Body of pancreas (tissue), 4 donors: ENCODE measurements around the gene PDGFD. TPM values are rescaled to one million over a fixed set of nuclear protein-coding genes. Genes with fewer than 3 reads are reported as not detected.

Source experiments
- ATAC-seq: fragments of 150-250 bp; one replicate; pipeline ENCODE4 v1.9.1; 2016
- DNase-seq, 4 donors: peaks; one replicate each; pipeline ENCODE4 v3.0.0-alpha.2; 2019
- H3K27ac ChIP-seq, 4 donors: fragments of 200-600 bp; sonication (generic); 1 replicate in 3 of 4; 2 replicates in 1 of 4; pipeline versions ENCODE4 v1.5.1 to v1.6.1; 2016 to 2019; ENCODE audit warnings: mild to moderate bottlenecking in 1 of 4, mixed read lengths in 1 of 4, moderate library complexity in 1 of 4
- H3K27me3 ChIP-seq, 2 donors: fragments of 200-600 bp; sonication (generic); one replicate each; pipeline ENCODE4 v1.6.0; 2016; ENCODE audit warnings: mild to moderate bottlenecking in 1 of 2
- H3K36me3 ChIP-seq, 2 donors: fragments of 200-600 bp; sonication (generic); replicated peaks in 1 of 2; 2 replicates each; pipeline ENCODE4 v1.5.1; 2016; ENCODE audit warnings: low read depth in 2 of 2; ENCODE audit not compliant: insufficient read depth in 1 of 2
- H3K4me1 ChIP-seq: fragments of 200-600 bp; sonication (generic); one replicate; pipeline ENCODE4 v1.6.0; 2016
- H3K4me3 ChIP-seq, 2 donors: fragments of 200-600 bp; sonication (generic); 1 replicate in 1 of 2; 2 replicates in 1 of 2; pipeline ENCODE4 v1.5.1; 2016 to 2019
- H3K9me3 ChIP-seq, 3 donors: fragments of 200-600 bp; sonication (generic); 1 replicate in 2 of 3; 2 replicates in 1 of 3; pipeline ENCODE4 v1.5.1; 2016
- POLR2A ChIP-seq, 3 donors: fragments of 450-650 bp; IDR thresholded peaks; one replicate each; pipeline ENCODE4 v1.6.1; 2016; ENCODE audit warnings: antibody characterized with exemption in 3 of 3, mild to moderate bottlenecking in 2 of 3
- WGBS, 2 donors: methylation state at CpG; one replicate each; pipeline ENCODE4 v1.1.5; 2017; 5-methylcytosine and 5-hydroxymethylcytosine counted together
- intact Hi-C: fragments of 100-400 bp; cut with DNase I; formaldehyde crosslinking; loops from one replicate; pipeline ENCODE4 v1.15.1; 2023
- total RNA-seq, 2 donors: library from RNA; depleted of rRNA; stranded (reverse); fragments of >200 nt; gene quantifications; one replicate each; pipeline ENCODE4 v1.1.0, GENCODE V29; 2016
- TF ChIP-seq, protein P1 (sequence below), 7 experiments: fragments of 450-650 bp in 4 of 7; fragments of 200-600 bp in 3 of 7; sonication (generic) in 3 of 7; IDR thresholded peaks; one replicate each; pipeline ENCODE4 v1.5.1; 2016 to 2019; ENCODE audit warnings: antibody characterized with exemption in 7 of 7

The PDGFD gene
- total RNA-seq, 2 donors from 2014 or later = 26.7 to 43.1 TPM

DNA sequence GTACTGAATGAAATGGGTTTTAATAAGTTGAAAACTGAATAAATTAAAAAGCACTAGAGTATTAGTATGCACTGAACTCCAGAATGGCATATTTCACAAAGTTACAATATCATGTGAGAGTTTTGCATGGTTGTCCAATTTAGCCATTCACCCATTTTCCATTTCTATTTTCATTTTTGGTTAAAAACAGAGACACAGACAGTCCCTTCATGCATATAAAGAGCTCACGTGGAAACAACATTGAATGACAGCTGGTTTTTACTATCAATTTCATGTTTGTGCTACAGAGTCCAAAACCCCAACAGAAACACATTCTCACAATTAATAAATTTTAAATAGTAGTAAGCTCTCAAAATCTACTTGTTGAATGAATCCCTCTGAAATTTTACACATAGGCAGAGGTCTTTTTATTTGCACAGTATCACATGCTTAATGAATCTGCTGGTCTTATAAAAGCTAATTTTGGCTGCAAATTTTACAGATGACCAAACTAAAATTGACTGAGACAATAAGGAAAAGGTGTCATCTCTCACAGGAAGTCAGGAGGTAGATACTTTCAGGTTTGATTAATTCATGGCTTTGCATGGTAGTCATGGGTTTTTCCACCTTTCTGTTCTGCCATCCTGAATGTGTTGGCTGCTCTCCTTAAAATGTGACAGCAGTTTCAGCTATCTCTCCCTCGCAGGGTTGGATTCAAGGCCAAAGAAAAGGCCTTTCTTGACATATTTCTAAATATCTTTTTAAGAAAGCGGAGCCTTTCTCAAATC lies 148.1 kb downstream of the PDGFD start:
- Histone ChIP-seq H3K27ac (no peak overlapping the region), H3K9me3 (no peaks in the 10 kb centered on the region), H3K4me1 (no peaks in the 10 kb centered on the region), H3K36me3 (no peaks in the 10 kb centered on the region), H3K27me3 (no peaks in the 10 kb centered on the region), H3K4me3 (no peak overlapping the region)
- DNase-seq (no peak), ATAC-seq (no peak)
- WGBS, 2 donors = 66 to 70% methylated on average over 3 of the region's 3 CpGs
- intact Hi-C loops = no loop called here
- TF ChIP-seq, protein P1, sequence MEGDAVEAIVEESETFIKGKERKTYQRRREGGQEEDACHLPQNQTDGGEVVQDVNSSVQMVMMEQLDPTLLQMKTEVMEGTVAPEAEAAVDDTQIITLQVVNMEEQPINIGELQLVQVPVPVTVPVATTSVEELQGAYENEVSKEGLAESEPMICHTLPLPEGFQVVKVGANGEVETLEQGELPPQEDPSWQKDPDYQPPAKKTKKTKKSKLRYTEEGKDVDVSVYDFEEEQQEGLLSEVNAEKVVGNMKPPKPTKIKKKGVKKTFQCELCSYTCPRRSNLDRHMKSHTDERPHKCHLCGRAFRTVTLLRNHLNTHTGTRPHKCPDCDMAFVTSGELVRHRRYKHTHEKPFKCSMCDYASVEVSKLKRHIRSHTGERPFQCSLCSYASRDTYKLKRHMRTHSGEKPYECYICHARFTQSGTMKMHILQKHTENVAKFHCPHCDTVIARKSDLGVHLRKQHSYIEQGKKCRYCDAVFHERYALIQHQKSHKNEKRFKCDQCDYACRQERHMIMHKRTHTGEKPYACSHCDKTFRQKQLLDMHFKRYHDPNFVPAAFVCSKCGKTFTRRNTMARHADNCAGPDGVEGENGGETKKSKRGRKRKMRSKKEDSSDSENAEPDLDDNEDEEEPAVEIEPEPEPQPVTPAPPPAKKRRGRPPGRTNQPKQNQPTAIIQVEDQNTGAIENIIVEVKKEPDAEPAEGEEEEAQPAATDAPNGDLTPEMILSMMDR (IDR thresholded peaks at IDR 0.05) = no peak
- no peak for TF ChIP-seq POLR2A (IDR thresholded peaks at IDR 0.05)

DNA sequence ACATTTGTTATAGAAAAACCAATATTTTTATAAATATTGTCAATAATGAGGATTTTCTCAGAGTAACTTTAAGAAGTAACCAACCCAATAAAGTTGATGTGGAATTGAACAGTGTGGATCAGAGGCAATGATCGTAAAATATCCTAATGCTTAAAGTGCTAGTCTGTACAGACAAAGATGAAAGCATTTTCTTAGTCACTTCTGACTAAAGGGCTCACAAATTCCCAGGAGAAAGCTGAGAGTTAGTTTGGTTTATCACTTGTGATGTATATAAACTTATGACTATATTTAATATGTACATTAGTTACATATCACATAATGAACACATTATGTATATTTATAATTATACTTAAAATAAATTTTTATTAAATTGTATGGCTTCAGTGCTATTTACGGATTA lies 152.9 kb downstream of the PDGFD start:
- intact Hi-C loops = no loop called here
- Histone ChIP-seq H3K4me1 (peaks cover 6% of the 10 kb centered on the region), H3K4me3 (no peak overlapping the region), H3K27me3 (no peaks in the 10 kb centered on the region), H3K36me3 (no peaks in the 10 kb centered on the region), H3K27ac (no peak overlapping the region), H3K9me3 (no peaks in the 10 kb centered on the region)
- 88 to 93% methylated on average over 2 of the region's 2 CpGs for WGBS, 2 donors
- TF ChIP-seq POLR2A (IDR thresholded peaks at IDR 0.05) = no peak
- TF ChIP-seq, protein P1 (IDR thresholded peaks at IDR 0.05) = no peak
- no peak for DNase-seq
- ATAC-seq = no peak

DNA sequence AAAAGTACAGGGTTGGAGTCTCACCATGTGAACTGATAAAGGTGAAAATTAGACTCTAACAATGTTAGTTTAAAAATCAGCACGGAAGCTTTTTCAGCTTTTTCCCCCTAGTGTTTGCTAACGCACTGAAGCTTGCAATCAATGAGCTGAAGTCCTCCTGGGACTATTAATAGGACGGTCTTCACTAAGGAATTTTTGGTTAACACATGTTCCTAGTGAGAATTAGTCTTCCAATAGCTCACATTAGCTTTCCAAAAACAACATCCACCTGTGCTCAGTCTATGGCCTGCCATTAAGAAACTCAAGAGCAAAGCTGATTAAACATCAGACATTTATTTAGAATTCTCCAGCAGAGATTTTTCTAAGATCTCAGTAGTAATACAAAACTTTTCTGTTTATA lies 154.2 kb downstream of the PDGFD start:
- intact Hi-C loops = no loop called here

DNA sequence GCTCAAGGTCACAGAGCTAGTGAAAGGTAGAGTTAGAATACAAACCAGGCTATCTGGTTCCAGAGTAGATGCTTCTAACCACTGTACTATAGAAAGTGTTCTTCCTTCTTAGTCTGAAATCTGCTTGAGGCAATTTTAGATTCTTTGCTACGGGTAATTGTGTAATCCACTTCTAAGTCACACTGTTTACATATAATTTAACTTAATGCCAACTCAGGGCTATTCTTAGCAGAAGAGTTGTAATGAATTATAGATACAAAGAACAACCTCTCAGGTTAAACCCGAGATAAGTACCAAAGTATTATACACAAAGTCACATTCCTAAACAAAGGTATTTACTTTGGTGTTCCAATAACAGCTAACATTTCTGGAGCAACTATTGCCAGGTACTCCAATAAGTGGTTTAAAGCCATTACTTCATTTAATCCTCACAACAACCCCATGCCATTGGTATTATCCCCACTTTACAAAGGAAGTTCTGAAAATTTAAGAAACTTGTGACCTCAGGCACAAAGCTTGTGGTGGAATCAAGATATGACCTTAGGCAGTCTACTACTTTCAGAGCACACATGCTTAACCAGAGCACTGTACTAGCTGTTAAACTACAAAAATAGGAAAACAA lies 158.6 kb downstream of the PDGFD start:
- Histone ChIP-seq H3K36me3 (no peaks in the 10 kb centered on the region), H3K27me3 (no peaks in the 10 kb centered on the region), H3K4me3 (no peak overlapping the region), H3K9me3 (no peaks in the 10 kb centered on the region), H3K27ac (no peak overlapping the region), H3K4me1 (peaks cover 8% of the 10 kb centered on the region)
- ATAC-seq (no peak), DNase-seq (no peak)
- 6 to 18% methylated on average over 2 of the region's 2 CpGs for WGBS, 2 donors
- intact Hi-C loops = no loop called here
- TF ChIP-seq, protein P1 (IDR thresholded peaks at IDR 0.05) = no peak
- no peak for TF ChIP-seq POLR2A (IDR thresholded peaks at IDR 0.05)

More for the DNA sequence above, 154.2 kb downstream of the PDGFD start:
- H3K27ac ChIP-seq = no peak overlapping the region
- peaks cover 8% of the 10 kb centered on the region for H3K4me1 ChIP-seq
- TF ChIP-seq, protein P1 (IDR thresholded peaks at IDR 0.05) = no peak
- TF ChIP-seq POLR2A (IDR thresholded peaks at IDR 0.05) = no peak
- ATAC-seq = no peak
- no peaks in the 10 kb centered on the region for H3K36me3 ChIP-seq
- no peaks in the 10 kb centered on the region for H3K9me3 ChIP-seq
- no peak overlapping the region for H3K4me3 ChIP-seq
- H3K27me3 ChIP-seq = no peaks in the 10 kb centered on the region
- DNase-seq = no peak
- WGBS, 2 donors = 56 to 70% methylated on average over 3 of the region's 3 CpGs
